K562 treated with DMSO at 1 percent for 4 hours (cell line): ENCODE results near the gene GTF2H1. TPM values are rescaled to one million over a fixed set of nuclear protein-coding genes. Genes with fewer than 3 reads are reported as not detected.

Source experiments
- total RNA-seq: library from RNA; unstranded; fragments of 300-600 nt; gene quantifications from 2 replicates; pipeline ENCODE4 v1.2.3, GENCODE V29; 2022; ENCODE audit not compliant: insufficient read depth

GTF2H1 gene
- 36.7 and 41.5 TPM in 2 replicates for total RNA-seq

GRCh38 chr11:18321969-18322711, at the start of gene GTF2H1, which contains the start of gene HPS5:
GTF2H1 (plus strand) TSS chr11:18322567; CDS start chr11:18333075, 10,508 bp downstream.
HPS5 (minus strand) TSS chr11:18322140; CDS start chr11:18317858, 4,282 bp downstream.

GRCh38 chr11:18394275-18394927, 72.0 kb downstream of the GTF2H1 start, which contains the start of gene LDHA:
LDHA (plus strand) TSS chr11:18394563; CDS start chr11:18396843, 2,280 bp downstream.

Other genes starting within 250 kb of the GTF2H1 start
- 12.4 and 31.1 TPM in 2 replicates for gene SAAL1, start 216.5 kb upstream of the GTF2H1 start, total RNA-seq
- gene MRGPRX3, start 190.0 kb upstream of the GTF2H1 start, total RNA-seq = not detected in 2 replicates
- not detected in 2 replicates for gene MRGPRX4, start 149.7 kb upstream of the GTF2H1 start, total RNA-seq
- gene SAA4, start 85.8 kb upstream of the GTF2H1 start, total RNA-seq = not detected in 2 replicates
- not detected in 2 replicates for gene SAA2, start 73.9 kb upstream of the GTF2H1 start, total RNA-seq
- gene SAA1, start 56.3 kb upstream of the GTF2H1 start, total RNA-seq = not detected in 2 replicates
- 16.9 and 17.5 TPM in 2 replicates for gene HPS5, start 427 bp upstream of the GTF2H1 start, total RNA-seq
- 278 and 282 TPM in 2 replicates for gene LDHA, start 72.0 kb downstream of the GTF2H1 start, total RNA-seq
- gene LDHC, start 89.8 kb downstream of the GTF2H1 start, total RNA-seq = not detected in 2 replicates
- not detected in 2 replicates for gene LDHAL6A, start 133.3 kb downstream of the GTF2H1 start, total RNA-seq
- 56.3 and 67.8 TPM in 2 replicates for gene TSG101, start 204.4 kb downstream of the GTF2H1 start, total RNA-seq